Suprapubic skin (tissue), 4 donors: ENCODE measurements around the gene CRX.

Experiments
- EP300 ChIP-seq: sonication (generic); formaldehyde crosslinking; IDR thresholded peaks from one replicate; pipeline ENCODE4 v1.6.1; 2017; ENCODE audit warnings: antibody characterized with exemption
- POLR2A ChIP-seq, 2 donors: fragments of 450-650 bp; IDR thresholded peaks; one replicate each; pipeline ENCODE4 v1.6.1; 2017; ENCODE audit warnings: antibody characterized with exemption in 2 of 2, mild to moderate bottlenecking in 2 of 2, moderate library complexity in 2 of 2
- POLR2AphosphoS5 ChIP-seq, 3 donors: sonication (generic); formaldehyde crosslinking; IDR thresholded peaks; one replicate each; pipeline ENCODE4 v1.6.1; 2017; ENCODE audit warnings: antibody characterized with exemption in 3 of 3

DNA sequence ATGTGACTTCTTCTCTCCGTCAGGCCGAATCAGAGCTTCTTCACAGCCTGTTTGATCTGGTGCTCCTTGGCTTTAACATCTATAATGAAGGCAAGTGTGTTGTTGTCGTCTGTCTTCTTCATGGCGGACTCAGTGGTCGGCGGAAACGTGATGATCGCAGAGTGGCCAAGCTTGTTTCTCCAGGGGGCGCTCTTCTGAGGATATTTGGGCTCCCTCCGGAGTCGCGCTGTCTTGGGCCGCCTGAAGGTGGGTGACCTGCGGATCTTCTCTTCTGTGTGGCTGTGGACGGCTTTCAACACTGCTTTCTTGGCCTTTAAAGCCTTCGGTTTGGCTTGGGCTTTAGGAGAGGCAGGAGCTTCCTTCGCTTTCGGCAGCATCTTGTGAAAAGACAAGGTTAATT lies 27.2 kb upstream of the CRX start:
- TF ChIP-seq POLR2AphosphoS5 (IDR thresholded peaks at IDR 0.05) (no peak), POLR2A (IDR thresholded peaks at IDR 0.05) (no peak), EP300 (no peak)
